GM23248 (cell line): ENCODE data around the gene PLA2G5. TPM values are rescaled to one million over a fixed set of nuclear protein-coding genes. Genes with fewer than 3 reads are reported as not detected.
"Not testable (repeated sequence)": the region's sequence is repeated elsewhere in the genome, so short reads cannot be mapped to it uniquely, and the experiment has no call there.

Experiments
- DNase-seq: peaks from one replicate; pipeline ENCODE4 v3.0.0-alpha.2; 2015
- H2AFZ ChIP-seq: fragments of 200-600 bp; sonication (generic); 2 replicates; pipeline ENCODE4 v1.6.1; 2016; ENCODE audit warnings: antibody characterized with exemption
- H3F3A ChIP-seq: fragments of 200-600 bp; sonication (generic); 2 replicates; pipeline ENCODE4 v1.6.1; 2016; ENCODE audit warnings: mild to moderate bottlenecking, antibody characterized with exemption, mixed run types; ENCODE audit not compliant: insufficient read depth
- H3K27ac ChIP-seq: fragments of 200-600 bp; sonication (generic); 2 replicates; pipeline ENCODE4 v1.5.1; 2016; ENCODE audit warnings: mild to moderate bottlenecking
- H3K27me3 ChIP-seq: fragments of 200-600 bp; sonication (generic); replicated peaks from 2 replicates; pipeline ENCODE4 v1.6.1; 2016; ENCODE audit warnings: mild to moderate bottlenecking; ENCODE audit not compliant: insufficient read depth
- H3K36me3 ChIP-seq: fragments of 200-600 bp; sonication (generic); 2 replicates; pipeline ENCODE4 v1.6.1; 2016; ENCODE audit warnings: low read depth, mild to moderate bottlenecking
- H3K4me1 ChIP-seq: fragments of 200-600 bp; sonication (generic); 2 replicates; pipeline ENCODE4 v1.6.1; 2016; ENCODE audit warnings: mild to moderate bottlenecking; ENCODE audit not compliant: insufficient read depth
- H3K4me2 ChIP-seq: fragments of 200-600 bp; sonication (generic); one replicate; pipeline ENCODE4 v1.6.1; 2016; ENCODE audit warnings: mild to moderate bottlenecking; ENCODE audit not compliant: unreplicated experiment
- H3K4me3 ChIP-seq: fragments of 200-600 bp; sonication (generic); 2 replicates; pipeline ENCODE4 v1.5.1; 2016; ENCODE audit warnings: mild to moderate bottlenecking
- H3K79me2 ChIP-seq: fragments of 200-600 bp; sonication (generic); 2 replicates; pipeline ENCODE4 v1.6.1; 2016; ENCODE audit warnings: mild to moderate bottlenecking; ENCODE audit not compliant: insufficient read depth
- H3K9ac ChIP-seq: fragments of 200-600 bp; sonication (generic); 2 replicates; pipeline ENCODE4 v1.6.1; 2016; ENCODE audit warnings: mild to moderate bottlenecking
- H3K9me2 ChIP-seq: fragments of 200-600 bp; sonication (generic); 2 replicates; pipeline ENCODE4 v1.6.1; 2016; ENCODE audit warnings: mixed run types, mild to moderate bottlenecking, moderate library complexity; ENCODE audit not compliant: insufficient read depth
- H3K9me3 ChIP-seq: fragments of 200-600 bp; sonication (generic); one replicate; pipeline ENCODE4 v1.6.1; 2017; ENCODE audit warnings: low read depth
- H4K20me1 ChIP-seq: fragments of 200-600 bp; sonication (generic); 2 replicates; pipeline ENCODE4 v1.6.0; 2016; ENCODE audit not compliant: insufficient read depth
- EZH2 ChIP-seq: fragments of 200-600 bp; sonication (generic); IDR thresholded peaks from 2 replicates; pipeline ENCODE4 v1.6.1; 2018; ENCODE audit warnings: antibody characterized with exemption, mild to moderate bottlenecking; ENCODE audit not compliant: insufficient read depth, poor library complexity, severe bottlenecking
- EZH2phosphoT487 ChIP-seq: fragments of 200-600 bp; sonication (generic); IDR thresholded peaks from 2 replicates; pipeline ENCODE4 v1.6.1; 2018; ENCODE audit warnings: antibody characterized with exemption, moderate library complexity, mild to moderate bottlenecking, low read depth; ENCODE audit not compliant: insufficient read depth
- WGBS, 2 experiments: methylation state at CpG; one replicate each; pipeline ENCODE4 v1.1.6; 2015 to 2017; ENCODE audit warnings: low lambda C conversion rate in 2 of 2, low coverage in 1 of 2; ENCODE audit errors: missing lambda C conversion rate in 2 of 2; 5-methylcytosine and 5-hydroxymethylcytosine counted together
- in situ Hi-C: fragments of 300-500 bp; cut with MboI; formaldehyde crosslinking; loops from 2 replicates; pipeline ENCODE4 v1.15.0; 2020
- polyA plus RNA-seq: library from polyadenylated mRNA; unstranded; fragments of >200 nt; fragmentation: Nextera tagmentation; extraction: Ambion mirVana; gene quantifications from 2 replicates; pipeline ENCODE4 v1.2.1, GENCODE V29; 2016
- total RNA-seq: library from RNA; depleted of rRNA; stranded (reverse); fragments of >200 nt; shearing (Covaris generic); gene quantifications from 2 replicates; pipeline ENCODE4 v1.2.3, GENCODE V29; 2014; rRNA removed

PLA2G5 gene, protein sequence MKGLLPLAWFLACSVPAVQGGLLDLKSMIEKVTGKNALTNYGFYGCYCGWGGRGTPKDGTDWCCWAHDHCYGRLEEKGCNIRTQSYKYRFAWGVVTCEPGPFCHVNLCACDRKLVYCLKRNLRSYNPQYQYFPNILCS
- not detected in 2 replicates for total RNA-seq
- polyA plus RNA-seq, result 0.16 and 0.33 TPM in 2 replicates

DNA sequence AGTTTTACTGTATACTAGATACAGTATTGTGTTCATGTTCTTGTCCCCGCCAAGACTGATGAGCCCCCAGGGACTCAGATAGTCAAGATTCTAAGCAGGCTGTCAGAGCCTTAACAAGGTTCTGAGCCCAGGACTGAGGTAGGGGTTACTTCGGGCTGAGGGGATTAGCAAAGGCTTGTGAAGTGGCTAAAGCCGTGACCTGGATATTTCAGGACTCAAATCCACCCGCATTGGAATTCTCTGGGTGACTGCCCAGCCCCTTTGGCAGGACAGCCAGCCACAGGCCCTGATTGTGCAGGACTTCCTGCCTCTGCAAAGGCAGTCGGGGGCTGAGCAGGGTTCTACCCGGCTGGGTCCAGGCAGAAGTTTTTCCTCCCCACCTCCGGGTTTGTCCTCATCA is at the start of gene PLA2G5:
TSS of gene PLA2G5 (plus strand) at position 321 of the 400 bp plus-strand sequence. CDS start 14,637 bp downstream, outside the sequence.
- no peaks in the 10 kb centered on the region for H3K9me2 ChIP-seq
- H3K4me2 ChIP-seq, result peak within 1 kb of the TSS; percentile 30
- no peaks in the 10 kb centered on the region for H3K27me3 ChIP-seq
- H3K9ac ChIP-seq, result no peak within 1 kb of the TSS
- peaks cover 34% of the 10 kb centered on the region for H3K4me1 ChIP-seq
- H4K20me1 ChIP-seq, result no peaks in the 10 kb centered on the region
- peak; percentile 65 for DNase-seq
- H2AFZ ChIP-seq, result peak within 1 kb of the TSS; percentile 35
- H3K9me3 ChIP-seq, result no peaks in the 10 kb centered on the region
- H3F3A ChIP-seq, result peaks cover 17% of the 10 kb centered on the region; the same call in 1 of the 2 replicates
- in situ Hi-C loops, result no loop called here
- H3K4me3 ChIP-seq, result no peak within 1 kb of the TSS
- H3K27ac ChIP-seq, result no peak within 1 kb of the TSS
- 11 to 16% methylated on average over 7 of the region's 7 CpGs for WGBS, 2 experiments
- no peaks in the 10 kb centered on the region for H3K79me2 ChIP-seq
- TF ChIP-seq EZH2 (no peak), EZH2phosphoT487 (no peak)
- no peaks in the 10 kb centered on the region for H3K36me3 ChIP-seq

DNA sequence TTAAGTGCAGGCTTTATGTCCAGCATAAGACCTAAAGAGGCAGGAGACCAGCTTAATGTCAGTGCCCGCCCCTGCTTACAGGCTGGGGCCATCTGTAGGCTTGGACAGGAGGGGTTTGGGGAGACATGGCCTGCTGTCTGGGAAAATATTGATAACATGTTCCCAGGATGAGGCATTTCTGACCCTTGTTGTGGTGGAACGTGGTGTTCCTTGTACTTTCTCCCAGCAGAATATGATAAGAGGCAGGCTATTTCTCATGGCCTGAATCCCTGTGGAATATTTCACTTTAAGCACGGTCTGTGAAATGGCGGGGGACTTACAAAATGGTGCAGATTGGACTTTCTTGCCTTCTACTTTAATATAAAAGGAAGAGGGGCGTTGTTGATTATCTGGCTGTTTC is 41.9 kb upstream of the PLA2G5 start:
- H3K4me3 ChIP-seq, result no peak overlapping the region
- H3K9ac ChIP-seq, result no peak overlapping the region
- no peaks in the 10 kb centered on the region for H4K20me1 ChIP-seq
- no peaks in the 10 kb centered on the region for H3F3A ChIP-seq
- no peaks in the 10 kb centered on the region for H3K4me1 ChIP-seq
- no peaks in the 10 kb centered on the region for H3K79me2 ChIP-seq
- 59% methylated on average over 5 of the region's 5 CpGs for WGBS, 2 experiments
- no peak overlapping the region for H2AFZ ChIP-seq
- no peak overlapping the region for H3K27ac ChIP-seq
- no peak for TF ChIP-seq EZH2phosphoT487
- no peak for TF ChIP-seq EZH2
- in situ Hi-C loops, result no loop called here
- H3K9me2 ChIP-seq, result no peaks in the 10 kb centered on the region
- peaks cover 20% of the 10 kb centered on the region; the same call in 1 of the 2 replicates for H3K27me3 ChIP-seq
- no peak overlapping the region for H3K4me2 ChIP-seq
- no peaks in the 10 kb centered on the region for H3K9me3 ChIP-seq
- H3K36me3 ChIP-seq, result no peaks in the 10 kb centered on the region
- DNase-seq, result no peak

DNA sequence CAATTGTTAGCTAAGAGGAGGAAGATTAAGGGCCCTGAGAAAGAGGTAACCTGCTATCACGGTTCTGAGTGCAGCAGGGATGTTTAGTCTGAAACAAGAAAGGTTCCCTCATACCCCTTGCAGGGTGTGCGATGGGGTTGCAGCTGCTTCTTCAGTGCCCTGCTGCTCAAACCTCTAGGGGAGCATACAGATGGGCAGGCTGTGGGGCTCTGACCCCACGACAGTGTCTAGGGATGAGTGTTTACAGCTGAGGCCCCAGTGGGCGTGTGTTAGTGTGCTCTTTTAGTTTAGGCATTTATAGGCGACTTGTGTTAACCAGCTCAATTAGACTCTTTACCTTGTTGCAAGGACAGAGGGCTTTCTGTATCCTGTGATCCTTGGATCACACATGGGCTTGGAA is 41.3 kb upstream of the PLA2G5 start:
- Histone ChIP-seq H3K9me3 (no peaks in the 10 kb centered on the region), H3K4me2 (no peak overlapping the region), H3K4me3 (no peak overlapping the region), H3K4me1 (no peaks in the 10 kb centered on the region), H3K36me3 (no peaks in the 10 kb centered on the region), H3K27me3 (peaks cover 20% of the 10 kb centered on the region; the same call in 1 of the 2 replicates), H3K9ac (no peak overlapping the region), H4K20me1 (no peaks in the 10 kb centered on the region), H2AFZ (no peak overlapping the region), H3K79me2 (no peaks in the 10 kb centered on the region), H3K27ac (no peak overlapping the region), H3F3A (no peaks in the 10 kb centered on the region), H3K9me2 (no peaks in the 10 kb centered on the region)
- in situ Hi-C loops, result no loop called here
- no peak for TF ChIP-seq EZH2
- no peak for TF ChIP-seq EZH2phosphoT487
- DNase-seq, result no peak
- WGBS, 2 experiments, result 38 to 40% methylated on average over 5 of the region's 5 CpGs

DNA sequence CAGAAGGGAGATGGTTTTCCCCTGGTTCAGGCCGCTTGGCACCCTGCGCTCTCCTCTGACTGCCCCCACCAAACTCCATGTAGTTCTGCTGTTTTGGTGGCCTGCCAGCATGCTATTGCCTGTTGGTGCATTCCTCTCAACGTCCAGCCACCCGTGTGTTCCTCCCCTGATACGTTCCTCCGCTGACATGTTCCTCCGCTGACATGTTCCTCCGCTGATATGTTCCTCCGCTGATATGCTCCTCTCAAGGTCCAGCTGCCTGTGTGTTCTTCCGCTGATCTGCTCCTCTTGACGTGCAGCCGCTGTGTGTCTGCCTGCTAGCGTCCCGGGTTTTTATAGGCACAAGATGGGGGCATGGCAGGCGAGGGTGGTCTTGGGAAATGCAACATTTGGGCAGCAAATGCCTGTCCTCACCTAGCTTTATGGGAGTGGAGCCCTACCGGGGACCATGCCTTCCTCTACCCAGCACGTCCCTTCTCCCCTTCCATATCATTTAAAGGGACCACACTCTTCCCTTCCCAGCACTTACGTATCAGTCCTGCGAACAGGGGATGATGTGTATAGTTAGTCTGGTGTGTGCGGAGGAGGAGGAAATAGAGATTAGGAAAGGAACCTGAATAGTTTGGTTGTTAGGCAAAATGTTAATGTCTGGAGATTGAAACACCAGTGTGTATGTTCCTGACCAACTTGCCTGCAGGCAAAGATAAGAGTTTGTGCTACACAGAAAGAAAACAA is 40.6 kb upstream of the PLA2G5 start:
- WGBS, 2 experiments, result 66 to 68% methylated on average over 20 of the region's 20 CpGs
- Histone ChIP-seq H3K4me3 (no peak overlapping the region), H3K9ac (no peak overlapping the region), H3K79me2 (no peaks in the 10 kb centered on the region), H3K9me2 (no peaks in the 10 kb centered on the region), H3K9me3 (no peaks in the 10 kb centered on the region), H3K4me2 (no peak overlapping the region), H3K27ac (no peak overlapping the region), H3K27me3 (peaks cover 20% of the 10 kb centered on the region; the same call in 1 of the 2 replicates), H3F3A (no peaks in the 10 kb centered on the region), H4K20me1 (no peaks in the 10 kb centered on the region), H3K36me3 (no peaks in the 10 kb centered on the region), H3K4me1 (no peaks in the 10 kb centered on the region), H2AFZ (no peak overlapping the region)
- no peak for DNase-seq
- in situ Hi-C loops, result no loop called here
- TF ChIP-seq EZH2, result no peak
- no peak for TF ChIP-seq EZH2phosphoT487

DNA sequence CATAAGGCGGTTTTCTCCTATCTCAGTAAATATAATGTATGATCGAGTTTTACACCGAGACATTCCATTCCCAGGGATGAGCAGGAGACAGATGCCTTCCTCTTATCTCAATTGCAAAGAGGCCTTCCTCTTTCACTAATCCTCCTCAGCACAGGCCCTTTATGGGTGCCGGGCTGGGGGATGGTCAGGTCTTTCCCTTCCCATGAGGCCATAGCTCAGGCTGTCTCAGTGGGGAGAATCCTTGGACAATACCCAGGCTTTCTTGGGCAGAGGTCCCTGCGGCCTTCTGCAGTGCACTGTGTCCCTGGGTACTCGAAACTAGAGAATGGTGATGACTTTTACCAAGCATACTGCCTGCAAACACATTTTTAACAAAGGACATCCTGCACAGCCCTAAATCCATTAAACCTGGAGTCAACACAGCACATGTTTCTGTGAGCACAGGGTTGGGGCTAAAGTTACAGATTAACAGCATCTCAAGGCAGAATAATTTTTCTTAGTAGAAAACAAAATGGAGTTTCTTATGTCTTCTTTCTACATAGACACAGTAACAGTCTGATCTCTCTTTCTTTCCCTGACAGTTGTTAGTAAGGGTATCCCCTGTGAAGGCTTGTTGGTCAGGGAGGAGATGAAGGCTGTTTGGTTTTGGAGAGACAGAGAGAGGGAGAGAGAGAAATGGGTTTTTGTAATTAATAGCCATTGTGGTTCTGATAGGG is 39.4 kb upstream of the PLA2G5 start:
- H3K79me2 ChIP-seq, H3K9ac ChIP-seq, in situ Hi-C loops, H3K9me3 ChIP-seq, H2AFZ ChIP-seq, H4K20me1 ChIP-seq, DNase-seq, H3K4me1 ChIP-seq, H3K4me2 ChIP-seq, H3K9me2 ChIP-seq, H3K27ac ChIP-seq, H3K4me3 ChIP-seq, H3F3A ChIP-seq, H3K36me3 ChIP-seq: not testable (repeated sequence)
- H3K27me3 ChIP-seq, result peaks cover 20% of the 10 kb centered on the region; the same call in 1 of the 2 replicates
- 66 to 76% methylated on average over 6 of the region's 6 CpGs for WGBS, 2 experiments
